GM10266 (cell line): ENCODE data around the gene CDK9.
"Not testable (repeated sequence)": the region's sequence is repeated elsewhere in the genome, so short reads cannot be mapped to it uniquely, and the experiment has no call there.

Source experiments
- DNase-seq: peaks from one replicate; pipeline ENCODE4 v3.0.0; 2012; ENCODE audit errors: extremely low spot score
- CTCF ChIP-seq: IDR thresholded peaks from 2 replicates; pipeline ENCODE4 v1.5.1; 2012; ENCODE audit warnings: mild to moderate bottlenecking, low read depth; ENCODE audit not compliant: control insufficient read depth, insufficient read depth; ENCODE audit errors: missing control alignments

Gene CDK9

DNA sequence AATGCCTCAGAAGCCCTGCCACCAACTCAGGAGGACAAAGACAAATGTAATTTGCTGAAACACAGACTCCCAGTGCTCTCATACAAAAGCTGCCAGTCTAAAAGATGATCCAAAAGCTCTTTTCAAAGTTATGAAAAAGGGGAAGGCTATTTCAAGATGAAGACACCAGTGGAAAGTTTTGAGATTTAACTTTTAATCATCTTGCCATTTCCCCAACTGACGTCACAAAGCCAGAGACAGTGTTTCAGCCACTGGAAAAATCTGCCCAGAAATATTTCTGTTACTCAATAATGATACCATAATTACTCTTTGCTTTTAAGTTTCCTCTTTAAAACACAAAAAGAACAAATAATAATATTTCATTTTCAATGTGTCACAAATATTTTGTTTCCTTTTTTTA lies 47.7 kb downstream of the CDK9 start:
- no peak for TF ChIP-seq CTCF
- no peak for DNase-seq

- DNase-seq = no peak
- no peak for TF ChIP-seq CTCF
Measured at GRCh38 chr9:127835991-127836516, 50.2 kb downstream of the CDK9 start.

DNA sequence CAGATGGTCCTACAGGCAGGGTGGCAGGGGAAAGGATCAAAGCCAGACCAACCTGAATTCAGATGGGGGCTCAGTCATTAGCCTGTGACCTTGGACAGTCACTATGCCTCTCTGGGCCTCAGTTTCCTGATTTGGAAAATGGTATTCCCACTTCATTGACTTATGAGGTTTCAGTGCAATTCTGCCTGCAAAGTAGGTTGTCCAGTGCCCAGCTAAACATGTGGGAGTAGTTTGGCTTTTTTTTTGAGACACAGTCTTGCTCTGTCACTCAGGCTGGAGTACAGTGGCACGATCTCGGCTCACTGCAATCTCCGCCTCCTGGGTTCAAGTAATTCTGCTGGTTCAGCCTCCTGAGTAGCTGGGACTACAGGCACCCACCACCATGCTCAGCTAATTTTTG lies 50.7 kb downstream of the CDK9 start:
- DNase-seq = not testable (repeated sequence)

DNA sequence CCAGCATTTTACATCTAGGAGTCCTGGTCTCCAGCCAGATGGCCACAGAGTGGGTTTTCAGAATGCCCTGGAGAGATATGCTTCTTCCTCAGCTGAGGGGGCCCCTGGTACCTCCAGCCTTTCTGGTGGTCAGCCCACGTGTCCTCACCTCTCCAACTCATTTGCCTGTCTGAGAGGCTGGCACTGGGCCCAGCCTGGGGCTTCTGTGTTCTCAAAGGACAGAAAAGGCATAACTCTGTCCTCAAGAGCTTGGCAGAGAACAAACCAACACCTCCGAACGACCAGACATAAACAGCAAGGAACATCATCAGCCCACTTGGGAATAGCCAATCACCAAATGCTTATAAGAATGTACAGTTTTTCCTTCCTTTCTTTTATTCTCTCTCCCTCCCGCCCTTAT lies 51.5 kb downstream of the CDK9 start:
- TF ChIP-seq CTCF = no peak
- DNase-seq = no peak

DNA sequence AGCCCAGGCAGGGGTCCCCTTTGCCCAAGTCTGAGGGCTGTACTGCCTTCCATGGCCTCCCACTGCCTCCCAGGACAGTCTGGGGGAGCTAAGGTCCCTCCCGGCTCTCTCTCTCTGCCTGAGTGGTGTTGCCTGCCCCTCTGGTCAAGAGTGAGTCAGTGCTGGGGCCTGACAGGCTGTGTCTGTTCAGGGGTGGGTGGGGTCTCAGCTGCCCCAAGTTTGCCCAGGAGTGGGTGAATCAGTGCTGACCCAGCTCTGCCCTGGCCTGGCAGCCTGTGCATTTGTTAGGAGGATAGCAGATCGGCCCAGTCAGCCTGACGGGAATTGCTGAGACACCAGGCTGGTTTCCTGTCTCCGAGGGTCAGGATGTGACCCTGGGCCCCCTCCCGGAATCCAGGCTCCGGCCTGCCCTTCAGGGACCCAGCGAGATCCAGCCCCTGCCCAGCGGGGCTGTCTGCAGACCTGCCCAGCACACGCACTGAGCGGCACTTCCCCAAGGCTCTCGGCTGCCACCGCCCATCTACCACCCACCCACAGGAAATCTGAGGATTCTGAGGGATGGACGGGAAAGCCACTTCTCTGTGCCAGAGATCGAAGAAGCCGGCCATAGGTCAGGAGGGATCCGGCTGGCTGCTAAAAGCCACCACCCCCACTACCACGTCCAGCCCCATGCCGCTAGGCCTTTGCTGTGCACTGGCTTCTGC lies 52.7 kb downstream of the CDK9 start:
- no peak for DNase-seq
- no peak for TF ChIP-seq CTCF
